Vagina (tissue), 2 donors: ENCODE measurements around the gene WWP2.

Experiments
- CTCF ChIP-seq, 3 experiments: fragments of 450-650 bp in 2 of 3; fragments of 200-600 bp in 1 of 3; sonication (generic) in 1 of 3; IDR thresholded peaks; one replicate each; pipeline ENCODE4 v1.5.1; 2017 to 2019; ENCODE audit warnings: antibody characterized with exemption in 3 of 3, mild to moderate bottlenecking in 2 of 3, moderate library complexity in 2 of 3
- POLR2A ChIP-seq, 2 donors: fragments of 450-650 bp; IDR thresholded peaks; one replicate each; pipeline ENCODE4 v1.6.1; 2017; ENCODE audit warnings: antibody characterized with exemption in 2 of 2, mild to moderate bottlenecking in 2 of 2, moderate library complexity in 2 of 2

- no peak for TF ChIP-seq CTCF (IDR thresholded peaks at IDR 0.05)
- no peak for TF ChIP-seq POLR2A (IDR thresholded peaks at IDR 0.05)
Measured at GRCh38 chr16:69775563-69775962, 13.4 kb downstream of the WWP2 start.
